Vagina (tissue), 2 donors: Measurements from ENCODE around the gene RFX8. TPM values are rescaled to one million over a fixed set of nuclear protein-coding genes. Genes with fewer than 3 reads are reported as not detected.
"Not testable (repeated sequence)": the region's sequence is repeated elsewhere in the genome, so short reads cannot be mapped to it uniquely, and the experiment has no call there.

Source experiments
- DNase-seq, 2 donors: peaks; one replicate each; pipeline ENCODE4 v3.0.0-alpha.2; 2017; ENCODE audit errors: extremely low spot score in 2 of 2
- H3K27ac ChIP-seq: fragments of 200-600 bp; sonication (generic); one replicate; pipeline ENCODE4 v1.5.1; 2019
- H3K27me3 ChIP-seq: fragments of 200-600 bp; sonication (generic); one replicate; pipeline ENCODE4 v1.5.1; 2019
- H3K36me3 ChIP-seq, 2 donors: fragments of 200-600 bp; sonication (generic); one replicate each; pipeline ENCODE4 v1.5.1; 2017 to 2019
- H3K4me1 ChIP-seq: fragments of 200-600 bp; sonication (generic); one replicate; pipeline ENCODE4 v1.5.1; 2019
- H3K4me3 ChIP-seq, 2 donors: fragments of 200-600 bp; sonication (generic); 1 replicate in 1 of 2; 2 replicates in 1 of 2; pipeline ENCODE4 v1.5.1; 2016 to 2019
- H3K9me3 ChIP-seq: fragments of 200-600 bp; sonication (generic); one replicate; pipeline ENCODE4 v1.5.1; 2019
- POLR2A ChIP-seq, 2 donors: fragments of 450-650 bp; IDR thresholded peaks; one replicate each; pipeline ENCODE4 v1.6.1; 2017; ENCODE audit warnings: antibody characterized with exemption in 2 of 2, mild to moderate bottlenecking in 2 of 2, moderate library complexity in 2 of 2
- POLR2AphosphoS5 ChIP-seq, 2 donors: sonication (generic); formaldehyde crosslinking; IDR thresholded peaks; one replicate each; pipeline ENCODE4 v1.9.0; 2017; ENCODE audit warnings: antibody characterized with exemption in 2 of 2, mild to moderate bottlenecking in 2 of 2, low read depth in 1 of 2; ENCODE audit not compliant: insufficient read depth in 1 of 2
- intact Hi-C: fragments of 100-400 bp; cut with DNase I; formaldehyde crosslinking; loops from one replicate; pipeline ENCODE4 v1.15.1; 2023
- total RNA-seq: library from RNA; depleted of rRNA; stranded (reverse); fragments of >200 nt; gene quantifications from one replicate; pipeline ENCODE4 v1.2.3, GENCODE V29; 2016
- TF ChIP-seq, protein P1 (sequence below), 3 experiments: fragments of 450-650 bp in 2 of 3; fragments of 200-600 bp in 1 of 3; sonication (generic) in 1 of 3; IDR thresholded peaks; one replicate each; pipeline ENCODE4 v1.5.1; 2017 to 2019; ENCODE audit warnings: antibody characterized with exemption in 3 of 3, mild to moderate bottlenecking in 2 of 3, moderate library complexity in 2 of 3

RFX8 gene
- total RNA-seq, 1 donor from 2014 or later = 1.2 TPM

DNA sequence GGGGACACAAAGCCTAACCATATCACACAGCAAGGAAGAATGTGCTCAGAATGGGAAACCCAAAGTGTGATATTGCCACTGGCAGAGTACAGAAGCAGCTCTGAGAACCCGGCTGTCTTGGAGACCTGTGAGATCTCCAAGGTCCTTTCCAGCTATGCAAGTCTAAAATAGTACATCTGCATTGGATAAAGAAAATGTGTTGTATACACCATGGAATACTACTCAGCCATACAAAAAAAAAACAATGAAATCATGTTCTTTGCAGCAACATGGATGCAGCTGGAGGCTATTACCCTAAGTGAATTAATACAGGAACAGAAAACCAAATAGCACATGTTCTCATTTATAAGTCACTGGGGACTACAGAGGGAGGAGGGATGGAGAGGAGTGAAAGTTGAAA lies 36.5 kb upstream of the RFX8 start:
- intact Hi-C loops = no loop called here
- H3K36me3 ChIP-seq = no peaks in the 10 kb centered on the region
- H3K27ac ChIP-seq = no peak overlapping the region

DNA sequence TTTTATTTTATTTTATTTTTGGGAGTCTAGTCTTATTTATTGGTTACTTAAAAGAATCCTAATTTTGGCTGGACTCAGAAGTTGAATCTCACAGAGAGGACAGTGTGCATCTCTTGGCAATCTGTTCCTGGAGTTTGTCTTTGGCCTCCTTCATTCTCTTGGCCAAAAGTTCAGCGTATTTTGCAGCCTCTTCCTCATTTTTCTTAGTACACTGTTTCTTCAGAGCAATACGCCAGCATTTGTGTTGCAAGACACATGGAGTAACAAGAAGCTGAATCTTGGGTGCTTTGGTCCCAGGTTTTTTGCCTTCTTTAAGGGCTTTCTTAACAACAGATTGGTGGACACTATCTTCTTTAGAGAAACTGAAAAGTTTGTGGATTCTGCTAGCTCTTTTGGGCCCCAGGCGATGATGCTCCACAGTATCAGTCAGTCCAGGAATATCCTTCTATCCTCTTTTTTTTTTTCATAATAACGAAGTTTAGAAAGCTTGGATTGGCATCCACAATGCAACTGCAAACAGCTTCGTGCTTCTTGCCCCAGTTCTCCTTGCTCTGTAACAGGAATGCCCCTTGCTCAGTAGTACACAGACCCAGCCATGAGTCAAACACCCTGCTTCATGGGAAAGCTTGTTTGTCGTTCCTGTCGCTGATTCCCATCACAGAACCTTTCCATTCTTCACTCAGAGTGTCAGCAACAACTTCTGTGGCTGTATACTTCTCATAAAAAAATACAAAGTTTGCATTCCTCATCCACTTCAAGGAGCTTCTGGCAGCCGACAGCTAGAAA lies 34.8 kb upstream of the RFX8 start:
- H3K4me3 ChIP-seq = no peak overlapping the region
- H3K9me3 ChIP-seq = no peaks in the 10 kb centered on the region
- DNase-seq = no peak
- peak overlapping the region; percentile 3 for H3K27ac ChIP-seq
- no peaks in the 10 kb centered on the region for H3K36me3 ChIP-seq
- no peaks in the 10 kb centered on the region for H3K27me3 ChIP-seq
- intact Hi-C loops = no loop called here
- TF ChIP-seq, protein P1, sequence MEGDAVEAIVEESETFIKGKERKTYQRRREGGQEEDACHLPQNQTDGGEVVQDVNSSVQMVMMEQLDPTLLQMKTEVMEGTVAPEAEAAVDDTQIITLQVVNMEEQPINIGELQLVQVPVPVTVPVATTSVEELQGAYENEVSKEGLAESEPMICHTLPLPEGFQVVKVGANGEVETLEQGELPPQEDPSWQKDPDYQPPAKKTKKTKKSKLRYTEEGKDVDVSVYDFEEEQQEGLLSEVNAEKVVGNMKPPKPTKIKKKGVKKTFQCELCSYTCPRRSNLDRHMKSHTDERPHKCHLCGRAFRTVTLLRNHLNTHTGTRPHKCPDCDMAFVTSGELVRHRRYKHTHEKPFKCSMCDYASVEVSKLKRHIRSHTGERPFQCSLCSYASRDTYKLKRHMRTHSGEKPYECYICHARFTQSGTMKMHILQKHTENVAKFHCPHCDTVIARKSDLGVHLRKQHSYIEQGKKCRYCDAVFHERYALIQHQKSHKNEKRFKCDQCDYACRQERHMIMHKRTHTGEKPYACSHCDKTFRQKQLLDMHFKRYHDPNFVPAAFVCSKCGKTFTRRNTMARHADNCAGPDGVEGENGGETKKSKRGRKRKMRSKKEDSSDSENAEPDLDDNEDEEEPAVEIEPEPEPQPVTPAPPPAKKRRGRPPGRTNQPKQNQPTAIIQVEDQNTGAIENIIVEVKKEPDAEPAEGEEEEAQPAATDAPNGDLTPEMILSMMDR (IDR thresholded peaks at IDR 0.05) = no peak
- no peak for TF ChIP-seq POLR2AphosphoS5 (IDR thresholded peaks at IDR 0.05; ENCODE audit: insufficient read depth in 1 of 2, low read depth in 1 of 2)
- no peaks in the 10 kb centered on the region for H3K4me1 ChIP-seq

More for the DNA sequence above, 36.5 kb upstream of the RFX8 start:
- Histone ChIP-seq H3K9me3 (no peaks in the 10 kb centered on the region), H3K4me3 (no peak overlapping the region), H3K4me1 (no peaks in the 10 kb centered on the region), H3K27me3 (no peaks in the 10 kb centered on the region)
- DNase-seq = no peak
- TF ChIP-seq, protein P1 (IDR thresholded peaks at IDR 0.05) = no peak
- no peak for TF ChIP-seq POLR2A (IDR thresholded peaks at IDR 0.05)
- no peak for TF ChIP-seq POLR2AphosphoS5 (IDR thresholded peaks at IDR 0.05; ENCODE audit: insufficient read depth in 1 of 2, low read depth in 1 of 2)

DNA sequence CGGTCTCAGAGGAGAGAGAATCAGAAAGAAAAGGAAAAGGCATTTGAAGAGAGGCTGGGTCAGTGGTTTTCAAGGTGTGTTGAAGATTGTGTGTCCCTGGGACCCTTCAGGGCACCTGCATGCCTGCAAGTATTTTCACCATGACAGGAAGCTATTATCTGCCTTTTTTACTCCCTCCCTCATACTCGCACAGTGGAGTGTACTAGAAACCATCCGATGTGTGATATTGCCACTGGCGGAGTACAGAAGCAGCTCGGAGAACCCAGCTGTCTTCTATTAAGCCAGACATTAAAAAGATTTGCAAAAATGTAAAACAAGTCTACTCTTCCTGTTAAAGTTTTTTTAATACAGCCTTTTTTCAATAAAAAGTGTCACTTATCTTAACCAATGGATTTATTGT lies 33.7 kb upstream of the RFX8 start:
- no peak overlapping the region for H3K4me3 ChIP-seq
- no peak for DNase-seq
- no peak overlapping the region for H3K27ac ChIP-seq
- no peaks in the 10 kb centered on the region for H3K27me3 ChIP-seq
- H3K36me3 ChIP-seq = no peaks in the 10 kb centered on the region
- no peak for TF ChIP-seq POLR2A (IDR thresholded peaks at IDR 0.05)
- no peak for TF ChIP-seq POLR2AphosphoS5 (IDR thresholded peaks at IDR 0.05; ENCODE audit: insufficient read depth in 1 of 2, low read depth in 1 of 2)
- TF ChIP-seq, protein P1 (IDR thresholded peaks at IDR 0.05) = no peak
- H3K9me3 ChIP-seq = no peaks in the 10 kb centered on the region
- no peaks in the 10 kb centered on the region for H3K4me1 ChIP-seq
- intact Hi-C loops = no loop called here

DNA sequence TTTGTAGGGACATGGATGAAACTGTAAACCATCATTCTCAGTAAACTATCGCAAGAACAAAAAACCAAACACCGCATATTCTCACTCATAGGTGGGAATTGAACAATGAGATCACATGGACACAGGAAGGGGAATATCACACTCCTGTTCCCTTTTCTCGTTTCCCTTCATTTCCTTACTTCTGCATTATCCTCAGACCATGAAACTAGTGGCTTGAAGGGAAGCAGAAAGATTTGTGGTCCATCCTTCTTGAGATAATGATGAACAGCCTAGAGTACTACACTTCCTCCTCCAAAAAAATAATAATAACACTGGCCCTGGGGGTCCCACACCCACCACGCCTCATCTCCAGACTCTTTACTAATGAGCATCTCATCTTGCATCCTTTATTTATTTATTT lies 30.4 kb upstream of the RFX8 start:
- DNase-seq, H3K4me3 ChIP-seq, H3K9me3 ChIP-seq, intact Hi-C loops, H3K36me3 ChIP-seq, H3K27ac ChIP-seq, H3K27me3 ChIP-seq: not testable (repeated sequence)
- H3K4me1 ChIP-seq = peaks cover 18% of the 10 kb centered on the region

DNA sequence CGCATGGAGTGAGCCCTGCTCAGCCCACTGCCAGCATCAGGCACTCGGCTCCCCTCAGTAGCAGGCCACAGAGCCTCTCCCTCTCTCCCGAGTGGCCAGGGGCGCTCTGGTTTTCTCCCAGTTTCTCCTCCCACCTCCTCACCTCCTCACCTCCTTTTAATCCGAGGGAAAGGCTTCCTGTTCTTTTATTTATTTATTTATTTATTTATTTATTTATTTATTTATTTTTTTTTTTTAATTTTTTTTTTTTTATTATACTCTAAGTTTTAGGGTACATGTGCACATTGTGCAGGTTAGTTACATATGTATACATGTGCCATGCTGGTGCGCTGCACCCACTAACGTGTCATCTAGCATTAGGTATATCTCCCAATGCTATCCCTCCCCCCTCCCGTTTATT lies 29.8 kb upstream of the RFX8 start:
- H3K4me3 ChIP-seq, H3K9me3 ChIP-seq, H3K27ac ChIP-seq, intact Hi-C loops, DNase-seq, H3K36me3 ChIP-seq, H3K27me3 ChIP-seq: not testable (repeated sequence)
- peaks cover 23% of the 10 kb centered on the region for H3K4me1 ChIP-seq

DNA sequence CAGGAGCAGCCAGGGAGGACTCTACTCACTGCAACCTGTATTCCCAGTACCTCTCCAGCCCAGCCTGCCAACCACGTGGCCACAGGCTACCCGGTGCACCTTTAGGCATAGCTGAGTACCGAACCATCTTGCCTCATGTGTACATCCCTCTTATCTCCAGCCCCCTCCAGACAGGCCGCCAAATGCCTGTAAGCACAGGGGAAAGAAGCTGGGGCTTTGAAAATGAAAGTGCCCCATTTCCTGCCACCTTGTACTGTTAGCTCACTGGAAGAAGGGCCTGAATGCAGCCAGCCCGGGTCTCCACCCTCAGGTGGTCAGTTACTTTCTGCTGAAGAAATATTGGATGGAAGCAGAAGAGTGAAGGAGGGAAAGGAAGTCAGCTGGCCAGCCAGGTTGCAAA lies 27.2 kb upstream of the RFX8 start:
- intact Hi-C loops = no loop called here
- Histone ChIP-seq H3K9me3 (no peaks in the 10 kb centered on the region), H3K4me3 (no peak overlapping the region), H3K4me1 (peaks cover 23% of the 10 kb centered on the region), H3K27ac (no peak overlapping the region), H3K27me3 (no peaks in the 10 kb centered on the region), H3K36me3 (no peaks in the 10 kb centered on the region)
- TF ChIP-seq, protein P1 (IDR thresholded peaks at IDR 0.05) = no peak
- TF ChIP-seq POLR2AphosphoS5 (IDR thresholded peaks at IDR 0.05; ENCODE audit: insufficient read depth in 1 of 2, low read depth in 1 of 2) (no peak), POLR2A (IDR thresholded peaks at IDR 0.05) (no peak)
- no peak for DNase-seq
